COR-L47 (cell line): Measurements from ENCODE around the gene SRCAP.

Experiments used
- DNase-seq: peaks from one replicate; lab custom pipeline; 2025; lab: John Stamatoyannopoulos, UW

The SRCAP gene

GRCh38 chr16:30698816-30699614 lies at the start of gene SRCAP:
Gene SRCAP, plus strand, starts transcription at chr16:30699171. Its CDS starts 1,654 bp downstream, at chr16:30700825.
- DNase-seq = peak; percentile 82

DNA sequence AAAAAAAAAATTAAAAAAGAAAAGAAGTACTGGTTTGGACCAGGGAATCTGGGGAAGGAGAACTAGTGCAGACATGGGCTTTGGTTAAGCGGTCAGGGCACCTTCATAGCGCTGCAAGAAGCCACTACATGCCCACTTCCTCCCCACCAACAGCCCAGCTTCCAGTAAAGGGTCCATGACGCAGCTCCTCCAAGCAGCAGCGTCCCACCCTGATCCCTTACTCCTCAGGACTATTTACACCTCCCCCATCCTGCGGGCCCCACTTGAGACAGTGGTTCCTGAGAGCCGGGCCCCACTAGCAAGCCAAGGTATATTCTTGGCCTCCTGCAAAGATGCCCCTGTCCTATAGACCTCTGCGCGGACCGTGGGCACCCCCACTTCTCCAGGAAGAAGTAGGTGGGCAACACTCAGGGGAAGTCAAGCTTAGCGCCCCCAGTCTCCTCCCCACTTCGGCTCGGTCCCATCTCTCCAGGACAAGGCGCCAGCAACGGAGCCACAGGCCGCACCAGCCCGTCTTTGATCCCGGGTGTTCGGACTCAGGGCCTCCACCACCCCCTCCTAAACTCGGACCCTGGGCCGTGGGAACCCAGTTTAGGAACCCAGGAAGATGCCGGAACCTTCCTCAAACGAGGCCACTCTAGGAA lies 49.1 kb upstream of the SRCAP start:
- DNase-seq = no peak

DNA sequence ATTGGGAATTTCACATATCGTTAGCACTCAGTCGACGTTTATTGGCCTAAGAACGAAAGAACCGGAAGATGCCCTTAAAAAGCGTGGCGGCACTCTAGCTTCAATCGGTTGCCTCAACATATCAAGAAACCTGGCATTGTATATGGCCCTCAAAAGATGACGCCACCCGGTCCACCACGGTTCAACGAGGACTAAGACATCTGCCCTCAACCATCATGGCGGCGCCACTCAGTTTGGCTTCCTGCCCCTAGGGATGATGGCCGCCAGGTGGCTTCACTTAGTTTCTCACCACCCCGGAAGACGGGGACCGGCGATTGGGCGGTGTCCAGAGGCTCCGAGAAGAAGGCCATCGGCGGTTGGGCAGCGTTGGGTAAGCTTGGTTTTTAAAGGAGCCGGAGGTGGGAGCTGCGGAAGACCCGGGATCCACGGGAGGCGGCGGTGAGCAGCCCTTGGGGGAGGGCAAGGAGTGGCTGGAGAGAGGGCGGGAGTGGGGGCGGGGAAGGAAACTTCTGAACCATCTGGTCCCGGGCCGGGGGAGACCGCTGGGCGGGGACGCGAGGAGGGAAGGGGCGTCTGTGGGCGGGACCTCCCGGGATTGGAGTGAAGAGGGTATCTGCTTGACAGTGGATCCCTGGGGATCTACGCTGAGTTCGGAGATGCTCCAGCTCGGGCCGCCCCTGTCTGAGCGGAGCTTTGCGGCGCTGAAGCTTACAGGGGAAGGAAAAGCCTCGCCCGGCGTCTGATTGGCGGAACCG lies 48.4 kb upstream of the SRCAP start, which contains the start of gene PRR14:
Gene PRR14, plus strand, starts transcription at position 592 of the 755 bp plus-strand sequence. CDS start 686 bp downstream, outside the sequence.
- DNase-seq = peak; percentile 99

DNA sequence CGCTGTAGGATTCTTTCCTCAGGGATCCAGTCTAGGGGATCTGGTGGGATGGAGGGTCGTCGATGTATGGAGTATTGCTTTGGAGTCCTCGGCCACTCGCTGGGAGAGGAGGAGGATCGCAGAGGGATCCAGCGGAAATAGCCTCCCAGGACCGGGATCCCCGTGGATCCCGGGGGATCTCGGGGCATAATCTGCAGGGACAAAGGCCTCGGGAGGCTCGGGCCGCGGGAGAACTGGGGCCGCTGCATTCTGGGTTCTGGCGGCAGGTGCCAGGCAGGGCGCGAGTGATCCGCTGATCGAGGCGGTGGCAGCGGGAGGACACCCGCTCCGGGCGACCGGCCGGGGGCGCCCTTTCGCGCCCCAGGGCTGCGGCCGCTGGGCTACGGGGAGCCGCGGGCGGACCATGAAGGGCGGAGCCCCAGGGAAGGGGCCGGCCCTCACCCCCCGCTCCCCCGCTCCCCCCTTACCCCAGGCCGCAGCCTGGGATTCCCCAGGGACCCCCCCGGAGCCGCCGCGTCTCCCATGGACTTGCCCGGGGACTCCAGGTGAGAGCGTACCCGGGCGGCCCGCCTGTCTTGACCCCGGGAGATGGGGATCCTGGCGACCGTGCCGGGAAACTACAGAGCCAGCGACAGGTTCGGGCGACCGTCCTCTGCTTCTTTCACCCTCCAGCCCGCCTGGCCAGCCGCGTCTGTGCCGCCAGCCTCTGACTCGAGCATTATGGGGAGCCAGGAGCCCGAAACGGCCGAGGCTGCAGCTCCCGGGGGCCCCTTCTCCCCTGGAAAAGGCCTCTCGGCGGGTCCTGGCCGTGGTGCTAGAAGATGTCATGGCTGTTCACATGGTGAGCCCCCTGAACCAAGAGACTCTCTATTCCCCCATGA lies 47.6 kb upstream of the SRCAP start:
- DNase-seq = peak; percentile 68

GRCh38 chr16:30652005-30652296 lies 47.0 kb upstream of the SRCAP start:
- DNase-seq = no peak

DNA sequence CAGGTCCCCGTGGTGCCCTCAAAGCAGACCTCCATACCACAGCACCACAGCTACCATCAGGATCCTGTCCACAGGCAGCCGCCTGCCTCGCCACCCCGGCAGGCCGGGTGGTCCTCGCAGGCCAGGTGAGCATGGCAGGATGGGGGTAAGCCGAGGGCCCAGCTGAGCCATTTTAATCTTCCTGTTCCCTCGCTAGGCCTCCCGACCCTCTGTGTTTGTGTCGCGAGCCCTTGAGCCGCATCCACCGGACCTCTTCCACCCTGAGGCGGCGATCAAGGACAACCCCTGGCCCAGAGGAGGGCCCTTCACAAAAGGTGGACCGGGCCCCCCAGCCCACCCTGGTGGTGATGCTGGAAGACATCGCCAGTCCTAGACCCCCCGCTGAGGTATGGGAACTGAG lies 46.3 kb upstream of the SRCAP start:
- no peak for DNase-seq

DNA sequence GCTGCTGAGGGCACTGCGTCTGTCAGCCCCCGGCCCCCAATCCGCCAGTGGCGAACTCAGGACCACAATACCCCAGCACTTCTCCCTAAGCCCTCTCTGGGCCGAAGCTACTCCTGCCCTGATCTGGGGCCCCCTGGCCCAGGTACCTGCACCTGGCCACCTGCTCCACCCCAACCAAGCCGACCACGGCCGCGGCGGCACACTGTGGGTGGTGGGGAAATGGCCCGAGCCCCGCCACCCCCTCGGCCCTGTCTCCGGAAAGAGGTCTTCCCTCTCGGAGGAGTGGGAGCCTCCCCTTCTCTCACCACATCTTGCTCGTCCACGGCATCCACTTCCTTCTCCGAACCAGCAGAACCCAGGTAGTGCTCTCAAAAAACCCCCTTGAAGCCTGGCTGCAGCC lies 44.1 kb upstream of the SRCAP start:
- no peak for DNase-seq

DNA sequence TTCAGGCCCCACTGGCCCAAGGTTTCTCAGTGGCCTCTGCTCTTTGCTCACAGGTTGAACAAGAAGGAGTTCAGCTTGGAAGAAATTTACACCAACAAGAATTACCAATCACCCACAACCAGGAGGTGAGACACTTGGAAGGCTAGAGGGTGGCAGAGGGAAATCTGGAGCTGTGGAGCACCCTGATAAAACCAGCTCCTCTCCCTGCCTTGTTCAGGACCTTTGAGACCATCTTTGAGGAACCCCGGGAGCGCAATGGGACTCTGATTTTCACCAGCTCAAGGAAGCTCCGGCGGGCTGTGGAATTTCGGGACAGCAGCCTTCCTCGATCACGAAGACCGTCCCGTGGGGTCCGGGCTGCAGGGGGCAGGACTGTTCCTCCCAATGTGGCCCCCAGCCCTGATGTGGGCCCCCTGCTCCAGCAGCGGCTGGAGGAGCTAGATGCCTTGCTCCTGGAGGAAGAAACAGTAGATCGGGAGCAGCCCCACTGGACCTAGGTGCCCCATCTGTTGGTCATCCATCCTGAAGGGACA lies 43.1 kb upstream of the SRCAP start:
- DNase-seq = no peak

DNA sequence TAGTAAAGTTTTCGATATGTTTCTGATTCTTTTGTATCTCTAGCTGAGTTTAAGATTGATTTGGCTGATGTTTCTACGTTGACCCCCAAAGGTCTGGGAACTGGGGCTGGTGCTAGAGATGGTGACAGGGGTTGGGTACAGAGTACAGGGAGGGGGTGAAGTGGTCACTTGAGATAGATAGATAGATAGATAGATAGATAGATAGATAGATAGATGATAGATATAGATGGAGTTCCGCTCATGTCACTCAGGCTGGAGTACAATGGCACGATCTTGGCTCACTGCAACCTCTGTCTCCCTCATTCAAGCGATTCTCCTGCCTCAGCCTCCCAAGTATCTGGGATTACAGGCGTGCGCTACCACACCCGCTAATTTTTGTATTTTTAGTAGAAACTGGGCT lies 42.6 kb upstream of the SRCAP start:
- DNase-seq = no peak

DNA sequence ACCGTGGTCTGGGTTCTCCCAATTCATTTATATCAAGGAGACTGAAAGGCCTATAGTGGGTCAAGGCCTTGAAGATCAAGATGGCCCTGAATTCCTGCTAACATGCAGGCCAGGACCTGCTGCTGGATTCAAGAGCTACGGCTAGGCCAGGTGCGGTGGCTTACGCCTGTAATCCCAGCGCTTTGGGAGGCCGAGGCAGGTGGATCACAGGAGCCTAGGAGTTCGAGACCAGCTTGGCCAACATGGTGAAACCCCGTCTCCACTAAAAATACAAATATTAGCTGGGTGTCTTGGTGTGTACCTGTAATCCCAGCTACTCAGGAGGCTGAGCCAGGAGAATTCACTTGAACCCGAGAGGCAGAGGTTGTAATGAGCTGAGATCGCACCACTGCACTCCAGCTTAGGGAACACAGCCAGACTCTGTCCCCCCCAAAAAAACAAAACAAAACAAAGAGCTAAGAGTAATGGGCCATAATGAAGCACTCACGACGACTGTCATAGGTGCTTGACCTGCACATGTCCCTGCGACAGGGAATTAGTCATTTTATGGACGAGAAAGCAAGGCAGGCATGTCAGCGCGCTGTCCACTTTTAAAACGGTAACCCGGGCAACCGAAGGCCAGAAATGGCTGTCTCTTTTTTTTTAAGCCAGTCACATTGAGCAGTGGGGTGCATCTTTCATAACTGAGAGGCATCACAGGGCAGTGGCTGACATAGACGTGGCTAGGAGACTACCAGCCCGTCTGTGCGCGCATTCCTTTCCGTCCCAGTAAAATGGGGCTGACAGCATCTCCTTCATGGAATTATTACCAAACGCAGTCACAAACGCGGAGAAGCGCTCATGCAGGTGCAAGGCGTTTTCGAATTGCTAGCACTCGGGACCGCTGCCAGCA lies 41.8 kb upstream of the SRCAP start:
- DNase-seq = no peak

- DNase-seq = peak; percentile 100
These were observed 40.9 kb upstream of the SRCAP start, which contains the start of gene FBRS for GRCh38 chr16:30657866-30658730. Gene FBRS, plus strand, starts transcription at chr16:30658431. Its CDS starts 1,088 bp downstream, at chr16:30659519.

DNA sequence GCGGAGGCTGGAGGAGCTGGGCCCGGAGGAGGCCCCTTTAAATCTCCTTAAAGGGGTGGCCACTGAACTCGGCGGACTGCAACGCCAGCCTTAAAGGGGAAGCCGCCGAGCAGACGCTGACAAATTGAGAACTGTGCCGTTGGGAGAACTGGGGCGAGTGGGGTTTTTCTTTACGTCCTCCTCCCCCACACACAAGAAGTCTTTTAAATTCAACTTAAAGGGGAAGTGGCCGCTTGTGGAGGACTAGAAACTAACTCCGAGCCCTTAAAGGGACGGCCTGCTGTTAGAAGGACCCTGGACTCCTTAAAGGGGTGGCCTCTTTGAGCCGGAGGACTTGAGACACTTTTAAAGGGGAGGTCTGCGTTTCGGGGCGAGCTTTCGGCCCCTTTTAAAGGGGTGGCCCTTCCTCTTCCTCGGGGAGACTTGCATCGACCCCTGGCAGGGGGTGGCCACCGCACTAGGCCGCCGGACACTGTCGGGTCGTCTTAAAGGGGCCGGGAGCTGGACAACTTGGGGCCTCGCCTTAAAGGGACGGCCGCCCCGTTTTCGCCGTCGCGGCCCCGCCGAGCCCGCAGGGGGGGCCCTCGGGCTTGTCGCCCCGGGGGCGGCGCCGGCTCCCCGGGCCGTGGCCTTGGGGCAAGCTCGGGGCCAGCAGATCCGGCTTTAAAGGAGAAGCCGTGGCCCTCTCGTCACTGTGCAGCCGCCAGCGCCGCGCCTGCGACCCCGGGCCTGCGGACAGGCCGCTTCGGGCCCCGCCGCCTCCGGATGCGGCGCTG lies 40.1 kb upstream of the SRCAP start:
- DNase-seq = peak; percentile 95

DNA sequence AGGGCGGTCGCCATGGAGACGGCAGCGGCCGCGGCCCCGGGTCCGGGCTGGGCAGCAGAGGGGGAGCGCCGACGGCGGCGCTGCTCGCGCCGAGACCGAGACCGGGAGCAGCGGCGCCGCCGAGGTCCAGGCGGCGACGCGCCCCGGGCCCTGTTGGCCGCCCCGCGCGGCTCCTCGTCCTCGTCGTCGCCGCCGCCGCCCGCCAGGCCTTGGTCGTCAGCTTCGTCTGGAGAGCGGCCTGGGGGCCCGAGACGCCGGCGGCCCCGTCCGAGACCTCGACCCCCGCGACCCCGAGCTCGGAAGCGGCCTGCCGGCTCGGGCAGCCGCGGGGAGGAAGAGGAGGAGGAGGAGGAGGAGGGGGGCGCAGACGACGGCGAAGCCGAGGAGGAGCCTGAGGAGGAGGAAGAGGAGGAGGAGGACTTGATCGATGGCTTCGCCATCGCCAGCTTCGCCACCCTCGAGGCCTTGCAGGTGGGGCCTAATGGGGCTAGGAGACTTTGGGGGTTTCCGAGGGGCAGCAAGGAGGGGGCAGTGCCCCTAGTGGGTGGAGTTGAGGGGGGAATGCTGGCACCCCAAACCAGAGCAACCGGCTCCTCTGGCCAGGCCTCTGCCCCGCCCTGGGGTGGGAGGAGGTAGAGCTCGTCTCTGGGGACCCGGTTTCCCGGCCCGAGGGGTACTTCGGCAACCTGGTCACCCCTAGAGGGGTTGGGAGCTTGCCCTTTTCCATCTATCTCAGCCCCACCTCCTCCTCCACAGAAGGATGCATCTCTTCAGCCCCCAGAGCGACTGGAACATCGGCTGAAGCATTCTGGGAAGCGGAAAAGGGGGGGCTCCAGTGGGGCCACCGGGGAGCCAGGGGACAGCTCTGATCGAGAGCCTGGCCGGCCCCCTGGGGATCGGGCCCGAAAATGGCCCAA lies 39.2 kb upstream of the SRCAP start:
- DNase-seq = no peak

DNA sequence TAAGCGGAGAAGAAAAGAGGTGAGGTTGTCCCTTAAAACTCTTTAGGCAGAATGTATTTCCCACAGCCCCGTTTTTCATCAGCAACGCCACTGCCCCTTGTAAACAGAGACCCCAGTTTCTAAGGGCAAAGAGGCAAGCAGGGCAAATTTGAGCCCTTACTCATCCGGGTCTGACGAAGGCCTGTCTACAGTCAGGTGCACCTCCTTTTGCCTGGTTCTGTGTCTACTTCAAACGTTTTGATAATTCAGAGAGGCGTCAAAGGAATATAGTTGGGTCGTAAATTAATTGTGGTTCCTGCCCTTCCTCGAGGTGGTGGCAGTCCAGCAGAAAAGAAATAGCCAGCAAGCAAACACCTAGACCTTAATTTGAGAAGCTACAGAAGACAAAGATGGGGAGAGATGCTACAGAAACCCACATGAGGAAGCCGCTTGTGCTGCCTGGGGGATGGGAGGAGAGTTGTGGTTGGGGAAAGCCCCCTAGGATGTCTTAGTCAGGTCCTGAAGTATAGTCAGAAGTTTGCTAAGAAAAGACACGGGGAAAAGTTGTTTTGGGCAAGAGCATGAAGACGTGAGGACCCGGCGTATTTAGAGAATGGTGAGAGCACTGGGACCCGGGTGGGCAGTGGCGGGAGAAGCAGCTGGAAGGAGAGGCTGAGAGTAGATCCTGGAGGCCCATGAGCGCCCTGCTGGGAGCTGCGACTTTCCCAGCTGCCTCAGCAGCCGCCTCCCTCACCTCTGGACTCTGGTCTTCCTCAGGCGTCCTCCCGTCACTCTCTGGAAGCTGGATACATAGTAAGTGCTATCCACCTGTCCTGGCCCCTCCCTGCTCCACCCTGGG lies 38.3 kb upstream of the SRCAP start:
- DNase-seq = no peak

DNA sequence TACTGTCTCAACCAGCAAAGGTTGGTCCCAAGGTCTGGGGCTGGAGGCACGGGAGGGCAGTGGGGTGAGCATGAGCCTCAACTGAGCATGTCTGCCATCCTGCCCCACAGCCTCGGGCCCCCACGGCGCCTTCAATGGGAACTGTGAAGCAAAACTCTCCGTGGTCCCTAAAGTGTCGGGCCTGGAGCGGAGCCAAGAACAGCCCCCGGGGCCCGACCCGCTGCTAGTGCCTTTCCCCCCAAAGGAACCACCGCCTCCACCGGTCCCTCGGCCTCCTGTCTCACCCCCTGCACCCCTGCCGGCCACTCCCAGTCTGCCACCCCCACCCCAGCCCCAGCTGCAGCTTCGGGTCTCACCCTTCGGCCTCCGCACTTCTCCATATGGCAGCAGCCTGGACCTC lies 36.5 kb upstream of the SRCAP start:
- no peak for DNase-seq

- no peak for DNase-seq
These were observed 35.9 kb upstream of the SRCAP start for GRCh38 chr16:30663038-30663437.

DNA sequence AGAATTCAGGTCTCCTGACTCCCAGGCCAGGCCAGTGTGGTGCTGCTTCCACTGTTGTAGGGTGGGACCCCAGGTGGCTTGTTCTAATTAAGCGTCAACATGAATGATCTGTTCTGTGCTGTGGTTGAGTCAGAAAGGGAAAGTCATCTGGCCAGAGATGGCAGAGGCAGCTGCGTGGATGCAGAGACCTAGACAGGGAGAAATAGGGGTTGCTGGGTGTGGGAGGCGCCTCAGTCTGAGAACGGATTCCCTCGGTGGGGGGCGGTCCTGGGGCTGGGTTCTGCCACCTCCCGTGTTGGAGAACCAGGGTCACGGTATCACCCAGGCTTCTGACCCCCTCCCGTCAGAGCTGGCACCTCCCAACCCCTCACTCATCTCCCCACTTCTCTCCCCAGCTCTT lies 35.2 kb upstream of the SRCAP start:
- no peak for DNase-seq
